Gastrocnemius medialis (tissue), 4 donors: Measurements from ENCODE around the gene LCN15.

Source experiments
- POLR2A ChIP-seq, 2 donors: fragments of 450-650 bp; IDR thresholded peaks; one replicate each; pipeline ENCODE4 v1.6.1; 2017; ENCODE audit warnings: antibody characterized with exemption in 2 of 2, mild to moderate bottlenecking in 2 of 2, moderate library complexity in 2 of 2
- TF ChIP-seq, protein P1 (sequence below), 5 experiments: fragments of 450-650 bp in 3 of 5; fragments of 200-600 bp in 2 of 5; sonication (generic) in 2 of 5; IDR thresholded peaks in 4 of 5; conservative IDR thresholded peaks in 1 of 5; 1 replicate in 4 of 5; 2 replicates in 1 of 5; pipeline ENCODE4 v1.5.1; 2016 to 2019; ENCODE audit warnings: antibody characterized with exemption in 5 of 5, mild to moderate bottlenecking in 3 of 5, moderate library complexity in 3 of 5

DNA sequence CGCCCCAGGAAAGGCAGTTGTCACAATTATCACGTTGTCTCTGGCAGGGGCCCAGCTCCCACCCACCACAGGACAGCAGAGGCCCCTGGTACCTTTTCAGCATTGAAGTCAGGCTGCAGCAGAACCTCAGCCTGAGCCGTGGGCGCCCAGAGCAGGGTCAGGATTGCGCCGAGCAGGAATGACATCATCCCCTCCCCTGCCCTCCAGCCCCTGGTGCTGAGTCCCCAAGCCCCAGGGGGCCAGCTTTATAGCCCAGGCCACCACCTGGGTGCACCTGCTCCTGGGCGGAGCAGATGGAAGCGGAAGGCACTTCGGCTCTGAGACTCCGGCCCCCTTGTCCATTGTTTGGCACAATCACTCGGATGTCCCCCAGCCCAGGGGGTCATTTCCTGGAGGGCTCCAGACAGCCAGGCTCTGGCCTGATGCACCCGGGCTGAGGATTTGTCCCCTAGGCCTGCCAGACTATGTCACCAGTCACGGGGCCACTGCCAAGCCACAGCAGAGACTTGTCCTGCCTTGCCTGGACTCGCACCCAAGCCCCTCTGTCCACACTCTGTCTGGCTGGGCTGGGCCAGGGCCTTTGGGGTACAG is at the start of gene LCN15:
- TF ChIP-seq, protein P1, sequence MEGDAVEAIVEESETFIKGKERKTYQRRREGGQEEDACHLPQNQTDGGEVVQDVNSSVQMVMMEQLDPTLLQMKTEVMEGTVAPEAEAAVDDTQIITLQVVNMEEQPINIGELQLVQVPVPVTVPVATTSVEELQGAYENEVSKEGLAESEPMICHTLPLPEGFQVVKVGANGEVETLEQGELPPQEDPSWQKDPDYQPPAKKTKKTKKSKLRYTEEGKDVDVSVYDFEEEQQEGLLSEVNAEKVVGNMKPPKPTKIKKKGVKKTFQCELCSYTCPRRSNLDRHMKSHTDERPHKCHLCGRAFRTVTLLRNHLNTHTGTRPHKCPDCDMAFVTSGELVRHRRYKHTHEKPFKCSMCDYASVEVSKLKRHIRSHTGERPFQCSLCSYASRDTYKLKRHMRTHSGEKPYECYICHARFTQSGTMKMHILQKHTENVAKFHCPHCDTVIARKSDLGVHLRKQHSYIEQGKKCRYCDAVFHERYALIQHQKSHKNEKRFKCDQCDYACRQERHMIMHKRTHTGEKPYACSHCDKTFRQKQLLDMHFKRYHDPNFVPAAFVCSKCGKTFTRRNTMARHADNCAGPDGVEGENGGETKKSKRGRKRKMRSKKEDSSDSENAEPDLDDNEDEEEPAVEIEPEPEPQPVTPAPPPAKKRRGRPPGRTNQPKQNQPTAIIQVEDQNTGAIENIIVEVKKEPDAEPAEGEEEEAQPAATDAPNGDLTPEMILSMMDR (IDR thresholded peaks at IDR 0.05 in 4 of 5, conservative IDR thresholded peaks at IDR 0.05 in 1 of 5) = no peak
- no peak for TF ChIP-seq POLR2A (IDR thresholded peaks at IDR 0.05)
